Inflammatory macrophage (primary cell): ENCODE measurements around the gene NENF.
A peak's percentile ranks its signal among the peaks of the same experiment; 100 is the strongest.
"Not testable (repeated sequence)": the region's sequence is repeated elsewhere in the genome, so short reads cannot be mapped to it uniquely, and the experiment has no call there.

Experiments
- DNase-seq, 2 donors: peaks; one replicate each; pipeline ENCODE4 v3.0.0-alpha.2; 2020 to 2022

Gene NENF

GRCh38 chr1:212460376-212460775 is 27.7 kb downstream of the NENF start:
- no peak for DNase-seq

GRCh38 chr1:212461916-212462660 is 29.4 kb downstream of the NENF start:
- DNase-seq: no peak

- DNase-seq: no peak
Observed at GRCh38 chr1:212463565-212464285, 31.0 kb downstream of the NENF start.

- no peak for DNase-seq
Observed at GRCh38 chr1:212465311-212465710, 32.6 kb downstream of the NENF start.

- no peak for DNase-seq
Observed at GRCh38 chr1:212466437-212466836, 33.7 kb downstream of the NENF start.

GRCh38 chr1:212466898-212467650 is 34.4 kb downstream of the NENF start:
- no peak for DNase-seq

GRCh38 chr1:212467843-212468482 is 35.2 kb downstream of the NENF start:
- peak in 1 of 2 donors; percentile 52 for DNase-seq

- DNase-seq: no peak
Observed at GRCh38 chr1:212470059-212470458, 37.3 kb downstream of the NENF start.

GRCh38 chr1:212471286-212471685 is 38.6 kb downstream of the NENF start:
- DNase-seq: no peak

GRCh38 chr1:212471891-212472675 is 39.4 kb downstream of the NENF start:
- DNase-seq: no peak

GRCh38 chr1:212473729-212474128 is 41.0 kb downstream of the NENF start:
- no peak for DNase-seq

- no peak for DNase-seq
Observed at GRCh38 chr1:212475151-212475550, 42.4 kb downstream of the NENF start.

- DNase-seq: not testable (repeated sequence)
Observed at GRCh38 chr1:212475831-212476230, 43.1 kb downstream of the NENF start.

GRCh38 chr1:212477014-212477679 is 44.4 kb downstream of the NENF start:
- DNase-seq: peak; percentile 91 to 94

- DNase-seq: peak in 1 of 2 donors; percentile 30
Observed at GRCh38 chr1:212477680-212478466, 45.2 kb downstream of the NENF start.

- DNase-seq: no peak
Observed at GRCh38 chr1:212478467-212479025, 45.8 kb downstream of the NENF start.

- no peak for DNase-seq
Observed at GRCh38 chr1:212479188-212479587, 46.5 kb downstream of the NENF start.

GRCh38 chr1:212480711-212481437 is 48.2 kb downstream of the NENF start:
- not testable (repeated sequence) for DNase-seq

GRCh38 chr1:212481438-212481767 is 48.7 kb downstream of the NENF start:
- DNase-seq: no peak
